ENCODE results near the gene TMEM151B. TPM values are rescaled to one million over a fixed set of nuclear protein-coding genes. Genes with fewer than 3 reads are reported as not detected.

TMEM151B gene
- total and polyA plus RNA-seq, 2 of the 13 experiments (the other 11 are each of a cell fraction or from before 2014, with no cell fraction given) = not detected

DNA sequence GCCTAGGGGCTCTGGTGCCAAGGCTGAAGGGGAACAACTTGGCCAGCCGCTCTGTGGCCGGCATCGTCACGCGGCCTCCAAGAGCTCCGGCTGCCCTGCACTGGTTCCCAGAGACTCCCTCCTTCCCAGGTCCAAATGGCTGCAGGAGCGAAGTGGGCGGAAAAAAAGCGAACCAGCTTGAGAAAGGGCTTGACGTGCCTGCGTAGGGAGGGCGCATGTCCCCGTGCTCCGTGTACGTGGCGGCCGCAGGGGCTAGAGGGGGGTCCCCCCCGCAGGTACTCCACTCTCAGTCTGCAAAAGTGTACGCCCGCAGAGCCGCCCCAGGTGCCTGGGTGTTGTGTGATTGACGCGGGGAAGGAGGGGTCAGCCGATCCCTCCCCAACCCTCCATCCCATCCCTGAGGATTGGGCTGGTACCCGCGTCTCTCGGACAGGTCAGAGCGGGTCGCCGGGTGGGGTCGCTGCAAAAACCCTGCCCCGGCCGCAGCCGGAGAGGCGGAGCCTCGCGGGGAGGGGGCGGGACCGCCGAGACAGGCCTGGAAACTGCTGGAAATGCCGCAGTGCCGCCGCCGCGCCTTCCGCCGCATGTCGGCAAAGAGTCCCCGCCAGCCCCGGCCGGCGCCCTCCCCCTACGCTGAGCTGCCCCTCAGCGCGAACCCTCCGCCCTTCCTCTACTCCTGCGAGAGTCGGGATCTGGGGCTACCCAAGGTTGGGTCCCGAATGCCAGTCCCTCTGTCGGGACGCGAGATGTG, 24.2 kb upstream of the TMEM151B start (continued):
- TF ChIP-seq TEAD2 (CRISPR knock-in tag; IDR thresholded peaks at IDR 0.05) (no peak), RBM22 (optimal IDR thresholded peaks at IDR 0.05; ENCODE audit: low read length) (no peak), ARID5B (CRISPR knock-in tag; IDR thresholded peaks at IDR 0.05) (no peak; the same call in 1 of the 2 replicates), ZKSCAN1 (IDR thresholded peaks at IDR 0.05; ENCODE audit: low read length) (no peak), ZSCAN9 (CRISPR knock-in tag; IDR thresholded peaks at IDR 0.05; ENCODE audit: borderline replicate concordance) (no peak; the same call in 1 of the 2 replicates), NCOA2 (CRISPR knock-in tag; IDR thresholded peaks at IDR 0.05) (no peak; the same call in 1 of the 2 replicates), ZBTB38 (CRISPR knock-in tag; IDR thresholded peaks at IDR 0.05) (peak; percentile 61; the same call in 1 of the 2 replicates), ZBTB21 (CRISPR knock-in tag; IDR thresholded peaks at IDR 0.05) (peak; percentile 51), TOE1 (CRISPR knock-in tag; IDR thresholded peaks at IDR 0.05) (peak; percentile 32; the same call in 1 of the 2 replicates), ZNF496 (CRISPR knock-in tag; IDR thresholded peaks at IDR 0.05; ENCODE audit: insufficient replicate concordance) (no peak), HOMEZ (CRISPR knock-in tag; IDR thresholded peaks at IDR 0.05; ENCODE audit: low read depth) (peak; percentile 53; the same call in 1 of the 2 replicates), ZMYM3 (CRISPR knock-in tag; IDR thresholded peaks at IDR 0.05) (peak; percentile 50; the same call in 1 of the 2 replicates), MXD4 (CRISPR knock-in tag; IDR thresholded peaks at IDR 0.05) (peak; percentile 68; the same call in 1 of the 2 replicates)
- TF ChIP-seq, protein P1, sequence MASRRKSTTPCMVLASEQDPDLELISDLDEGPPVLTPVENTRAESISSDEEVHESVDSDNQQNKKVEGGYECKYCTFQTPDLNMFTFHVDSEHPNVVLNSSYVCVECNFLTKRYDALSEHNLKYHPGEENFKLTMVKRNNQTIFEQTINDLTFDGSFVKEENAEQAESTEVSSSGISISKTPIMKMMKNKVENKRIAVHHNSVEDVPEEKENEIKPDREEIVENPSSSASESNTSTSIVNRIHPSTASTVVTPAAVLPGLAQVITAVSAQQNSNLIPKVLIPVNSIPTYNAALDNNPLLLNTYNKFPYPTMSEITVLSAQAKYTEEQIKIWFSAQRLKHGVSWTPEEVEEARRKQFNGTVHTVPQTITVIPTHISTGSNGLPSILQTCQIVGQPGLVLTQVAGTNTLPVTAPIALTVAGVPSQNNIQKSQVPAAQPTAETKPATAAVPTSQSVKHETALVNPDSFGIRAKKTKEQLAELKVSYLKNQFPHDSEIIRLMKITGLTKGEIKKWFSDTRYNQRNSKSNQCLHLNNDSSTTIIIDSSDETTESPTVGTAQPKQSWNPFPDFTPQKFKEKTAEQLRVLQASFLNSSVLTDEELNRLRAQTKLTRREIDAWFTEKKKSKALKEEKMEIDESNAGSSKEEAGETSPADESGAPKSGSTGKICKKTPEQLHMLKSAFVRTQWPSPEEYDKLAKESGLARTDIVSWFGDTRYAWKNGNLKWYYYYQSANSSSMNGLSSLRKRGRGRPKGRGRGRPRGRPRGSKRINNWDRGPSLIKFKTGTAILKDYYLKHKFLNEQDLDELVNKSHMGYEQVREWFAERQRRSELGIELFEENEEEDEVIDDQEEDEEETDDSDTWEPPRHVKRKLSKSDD (CRISPR knock-in tag; IDR thresholded peaks at IDR 0.05; ENCODE audit: low read depth) = peak; percentile 84
- TF ChIP-seq, protein P2, sequence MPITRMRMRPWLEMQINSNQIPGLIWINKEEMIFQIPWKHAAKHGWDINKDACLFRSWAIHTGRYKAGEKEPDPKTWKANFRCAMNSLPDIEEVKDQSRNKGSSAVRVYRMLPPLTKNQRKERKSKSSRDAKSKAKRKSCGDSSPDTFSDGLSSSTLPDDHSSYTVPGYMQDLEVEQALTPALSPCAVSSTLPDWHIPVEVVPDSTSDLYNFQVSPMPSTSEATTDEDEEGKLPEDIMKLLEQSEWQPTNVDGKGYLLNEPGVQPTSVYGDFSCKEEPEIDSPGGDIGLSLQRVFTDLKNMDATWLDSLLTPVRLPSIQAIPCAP (CRISPR knock-in tag; IDR thresholded peaks at IDR 0.05; ENCODE audit: low read depth) = no peak

Measured in HepG2 (cell line).